ENCODE measurements around the gene SCRN2.

Gene SCRN2

GRCh38 chr17:47846716-47847340 is 5.8 kb upstream of the SCRN2 start:
- DNase-seq (ENCODE audit: low read depth in 2 of 2): no peak

- DNase-seq (ENCODE audit: low read depth in 2 of 2): no peak
Measured at GRCh38 chr17:47845716-47846075, 4.6 kb upstream of the SCRN2 start.

GRCh38 chr17:47844814-47845715 is 4.0 kb upstream of the SCRN2 start:
- DNase-seq (ENCODE audit: low read depth in 2 of 2): no peak

DNA sequence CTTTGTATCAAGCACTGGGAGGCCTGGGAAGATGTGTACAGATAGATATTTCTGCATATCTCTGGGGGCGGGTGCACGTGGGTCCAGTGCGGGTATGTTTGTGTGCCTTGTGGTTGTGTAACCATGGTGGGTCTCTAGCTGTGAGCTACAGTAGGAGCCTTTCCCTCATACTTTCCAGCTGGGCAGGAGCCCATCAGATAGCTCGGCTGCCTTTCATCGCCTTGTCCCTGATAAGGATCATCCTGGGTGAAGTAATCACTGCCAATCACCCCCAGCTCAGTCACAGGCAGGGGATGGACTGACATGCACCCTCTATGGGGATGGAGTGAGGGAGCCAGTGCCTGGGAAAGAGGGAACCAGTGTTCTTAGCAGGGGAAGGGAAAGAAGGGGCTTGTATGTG is 3.2 kb upstream of the SCRN2 start:
- DNase-seq (ENCODE audit: low read depth in 2 of 2): no peak

DNA sequence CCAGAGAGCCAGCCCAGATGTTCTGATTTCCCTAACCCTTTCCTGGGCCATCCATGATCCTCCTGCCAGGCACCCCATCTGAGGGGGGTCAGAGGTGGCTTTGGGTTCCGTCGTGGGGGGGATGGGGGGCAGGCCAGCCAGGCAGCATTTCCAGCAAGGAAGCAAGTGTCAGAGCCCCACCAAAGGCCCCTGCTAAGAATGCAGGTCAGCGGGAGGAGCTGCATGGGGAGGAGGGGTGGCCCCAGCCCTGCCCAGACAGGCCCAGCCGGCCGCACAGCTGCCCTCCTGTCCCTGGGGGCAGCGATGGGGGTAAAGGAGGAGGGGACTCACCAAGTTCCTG is 2.3 kb upstream of the SCRN2 start:
- no peak for DNase-seq (ENCODE audit: low read depth in 2 of 2)

- no peak for DNase-seq (ENCODE audit: low read depth in 2 of 2)
Measured at GRCh38 chr17:47841488-47842291, 617 bp upstream of the SCRN2 start.

GRCh38 chr17:47840001-47840741 is 902 bp downstream of the SCRN2 start:
- DNase-seq (ENCODE audit: low read depth in 2 of 2): no peak

DNA sequence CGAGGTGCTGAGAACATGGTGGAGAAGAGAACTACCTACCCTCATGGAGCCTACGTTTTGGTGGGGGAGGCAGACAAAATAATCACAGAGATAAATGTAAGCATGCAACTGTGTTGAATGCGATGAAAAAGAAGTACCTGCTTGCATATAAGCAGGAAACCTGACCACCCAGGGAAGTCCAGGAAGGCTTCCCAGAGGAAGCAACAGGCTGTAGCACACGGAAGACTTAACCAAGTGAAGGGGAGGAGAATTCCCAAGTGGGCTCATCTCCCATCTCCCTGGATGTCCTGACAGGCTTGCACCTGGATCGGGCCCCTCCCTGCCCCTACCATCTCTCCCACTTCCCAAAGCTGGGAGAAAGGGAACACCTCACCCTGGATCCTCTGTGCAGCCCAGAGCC is 2.0 kb downstream of the SCRN2 start:
- no peak for DNase-seq (ENCODE audit: low read depth in 2 of 2)

DNA sequence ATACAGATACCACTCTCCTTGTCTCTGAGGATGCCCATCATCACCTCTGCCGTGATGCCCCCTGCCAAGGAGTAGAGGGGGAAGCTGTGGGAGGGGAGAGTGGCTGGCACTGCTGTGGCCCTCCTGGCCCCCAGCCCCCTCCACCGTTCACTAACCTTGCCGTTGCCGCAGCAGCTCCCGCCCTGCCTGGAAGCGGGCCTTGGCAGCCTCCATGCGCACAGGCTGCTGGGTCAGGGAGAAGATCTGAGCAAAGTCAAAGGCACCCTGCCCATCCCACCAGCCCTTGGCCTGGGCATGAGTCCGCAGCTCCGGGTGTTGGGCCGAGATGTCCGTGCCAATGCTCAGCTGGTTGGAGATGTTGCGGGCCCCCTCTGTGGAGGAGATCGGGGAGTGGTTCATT is 2.4 kb downstream of the SCRN2 start:
- no peak for DNase-seq (ENCODE audit: low read depth in 2 of 2)

DNA sequence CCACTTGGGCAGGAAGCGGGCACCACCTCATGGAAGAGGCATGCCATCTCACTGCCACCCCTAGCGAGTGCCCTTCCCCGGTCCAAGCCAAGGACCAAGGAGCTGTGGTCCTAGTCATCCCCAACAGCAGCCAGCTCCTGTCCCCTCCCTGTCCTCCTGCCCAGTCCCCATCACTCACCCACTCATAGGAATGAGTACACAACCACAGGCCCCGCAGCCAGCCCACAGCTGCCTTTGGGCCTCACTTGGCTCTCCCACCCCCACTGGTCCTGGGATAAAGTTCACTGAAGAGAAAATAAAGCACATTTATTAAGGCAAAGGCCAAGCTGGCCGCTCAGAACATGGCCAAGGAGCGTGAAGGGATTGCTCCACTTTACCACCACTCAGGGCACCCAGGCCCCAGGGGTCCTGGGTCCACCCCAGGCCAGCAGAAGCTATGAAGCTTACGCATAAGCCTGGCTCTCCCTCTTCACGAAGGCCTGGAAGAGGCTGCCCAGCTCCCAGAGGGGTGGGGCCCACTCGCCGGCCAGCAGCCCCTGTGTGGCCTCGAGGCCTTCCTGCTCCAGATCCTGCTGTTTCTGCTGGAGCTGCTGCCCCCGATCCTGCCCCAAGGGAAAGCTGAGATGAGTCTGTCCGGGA is 3.6 kb downstream of the SCRN2 start:
- DNase-seq (ENCODE audit: low read depth in 2 of 2): no peak

DNA sequence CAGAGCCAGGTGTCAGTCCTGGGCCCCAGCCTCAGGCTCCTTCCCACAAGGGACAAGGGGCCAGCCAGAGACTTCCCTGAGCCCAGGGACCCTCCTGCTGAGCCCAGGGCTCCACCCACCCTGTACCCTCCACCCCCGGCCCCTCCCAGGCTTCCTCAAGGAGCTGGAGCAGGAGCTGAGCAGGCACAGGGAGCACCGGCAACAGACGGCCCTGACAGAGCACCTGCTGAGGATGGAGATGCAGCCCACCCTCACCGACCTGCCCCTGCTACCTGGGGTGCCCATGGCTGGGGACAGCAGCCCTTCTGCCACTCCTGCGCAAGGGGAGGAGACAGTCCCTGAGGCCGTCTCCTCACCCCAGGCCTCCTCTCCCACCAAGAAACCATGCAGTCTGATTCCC is 4.5 kb downstream of the SCRN2 start:
- no peak for DNase-seq (ENCODE audit: low read depth in 2 of 2)

GRCh38 chr17:47834756-47835155 is 6.3 kb downstream of the SCRN2 start:
- no peak for DNase-seq (ENCODE audit: low read depth in 2 of 2)

DNA sequence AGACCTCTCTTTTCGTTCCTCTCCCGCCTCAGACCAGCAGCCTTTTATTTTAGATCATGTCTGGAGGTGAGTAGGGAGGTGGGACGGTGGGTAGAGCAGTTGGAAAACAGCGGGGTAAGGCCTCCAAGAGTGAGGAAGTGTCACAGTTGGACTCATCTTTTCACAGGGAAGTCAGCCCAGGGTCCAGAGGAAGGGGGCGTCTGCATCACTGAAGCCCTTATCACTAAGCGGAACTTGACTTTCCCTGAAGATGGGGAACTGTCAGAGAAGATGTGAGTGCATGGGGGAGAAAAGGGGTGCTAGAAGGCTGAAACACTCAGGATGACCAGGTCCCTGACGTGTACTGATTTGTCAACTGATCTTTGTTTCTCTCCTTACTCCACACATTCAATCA is 9.1 kb downstream of the SCRN2 start:
- DNase-seq (ENCODE audit: low read depth in 2 of 2): no peak

DNA sequence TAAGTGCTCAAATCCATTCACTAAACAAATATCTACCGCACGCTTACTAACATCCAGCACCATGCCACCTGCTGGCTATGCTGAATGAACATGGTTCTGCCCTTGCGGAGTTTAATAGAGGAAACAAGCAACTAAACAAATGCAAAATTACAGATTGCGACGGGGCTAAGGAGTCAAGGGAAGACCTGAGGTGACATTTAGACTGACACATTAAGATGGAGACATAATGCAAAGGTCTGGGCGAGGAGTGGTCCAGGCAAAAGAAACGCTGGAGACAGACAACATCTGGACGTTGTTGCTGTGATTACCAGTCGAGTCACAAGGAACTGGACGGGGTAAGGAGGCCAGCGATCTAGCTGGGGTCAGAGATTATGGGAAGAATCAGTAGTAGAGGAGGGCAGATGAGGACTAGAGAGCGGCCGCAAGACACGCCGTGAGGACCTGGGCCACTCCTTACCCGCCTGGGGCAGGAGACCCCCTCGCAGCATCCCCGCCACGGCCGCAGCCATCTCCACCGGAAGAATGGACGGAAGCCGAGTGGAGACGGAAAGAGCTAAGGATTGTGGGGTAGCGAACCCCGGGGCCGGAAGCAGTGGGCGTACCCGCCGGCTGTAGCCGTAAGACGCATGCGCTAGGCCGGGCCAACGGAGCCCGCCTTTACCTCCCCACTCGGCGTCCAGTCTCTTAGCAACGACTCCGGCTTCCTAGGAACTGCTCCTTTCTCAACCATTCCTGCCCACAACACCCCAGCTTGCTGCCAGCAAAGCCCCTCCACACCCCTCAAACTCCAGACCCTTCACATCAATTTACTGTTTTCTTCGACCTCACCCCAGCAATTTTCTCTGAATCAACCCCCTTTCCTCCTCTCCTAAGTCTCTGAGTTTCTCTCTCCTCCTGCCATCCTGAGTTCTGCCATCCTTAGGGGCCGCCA is 9.8 kb downstream of the SCRN2 start, which contains the start of the genes LRRC46 and MRPL10:
Gene LRRC46, plus strand, starts transcription at position 668 of the 931 bp plus-strand sequence. CDS start 320 bp downstream, outside the sequence.
Gene MRPL10, minus strand, starts transcription at position 539 of the 931 bp plus-strand sequence. Its CDS starts 30 bp downstream, at position 509.
- peak; percentile 82 to 83 for DNase-seq (ENCODE audit: low read depth in 2 of 2)

GRCh38 chr17:47830396-47831002 is 10.6 kb downstream of the SCRN2 start:
- DNase-seq (ENCODE audit: low read depth in 2 of 2): no peak

GRCh38 chr17:47829870-47830269 is 11.2 kb downstream of the SCRN2 start:
- no peak for DNase-seq (ENCODE audit: low read depth in 2 of 2)

DNA sequence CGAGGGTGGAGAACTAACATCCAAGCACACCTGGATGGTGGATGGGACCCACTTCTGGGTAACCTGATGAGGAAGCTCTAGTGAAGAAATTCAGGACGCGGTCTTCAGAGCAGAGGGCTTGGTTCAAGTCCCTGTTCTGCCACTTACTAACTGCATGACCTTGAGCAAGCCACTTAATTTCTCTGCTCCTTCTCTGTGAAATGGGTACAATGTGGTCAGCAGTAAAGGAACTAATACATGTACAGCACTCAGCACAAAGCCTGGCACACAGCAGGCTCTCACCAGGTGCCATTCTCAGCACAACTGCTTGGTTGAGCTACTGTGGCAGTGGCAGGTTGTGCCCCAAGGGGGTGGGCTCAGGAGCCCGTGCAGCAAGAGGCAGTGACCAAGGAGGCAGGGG is 17.6 kb downstream of the SCRN2 start:
- no peak for DNase-seq (ENCODE audit: low read depth in 2 of 2)

DNA sequence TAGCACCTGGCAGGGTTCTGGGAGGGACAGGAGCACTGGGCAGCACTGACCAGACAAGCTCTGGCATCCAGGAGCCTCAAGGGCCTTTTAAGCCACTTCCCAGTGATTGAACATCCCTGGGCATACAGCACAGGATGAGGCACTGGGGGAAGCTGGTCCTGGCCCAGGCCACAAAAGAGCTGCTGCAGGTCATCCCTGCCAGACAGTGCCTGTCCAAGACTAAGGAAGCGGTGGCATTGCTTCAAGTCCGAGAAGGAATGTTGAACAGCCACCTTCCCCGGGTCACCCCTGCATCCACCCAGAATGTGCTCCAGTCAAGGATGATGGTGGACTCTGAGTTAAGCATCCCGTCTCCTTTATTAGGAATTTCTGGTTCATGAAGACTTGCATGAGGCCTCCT is 18.3 kb downstream of the SCRN2 start:
- no peak for DNase-seq (ENCODE audit: low read depth in 2 of 2)

All from fibroblast of skin of left quadriceps (primary cell).